ENCODE measurements around the gene TBCC. TPM values are rescaled to one million over a fixed set of nuclear protein-coding genes. Genes with fewer than 3 reads are reported as not detected.

Gene TBCC
- total RNA-seq, 4 donors from 2014 or later = 7.9 to 48.7 (median 14.6) TPM

DNA sequence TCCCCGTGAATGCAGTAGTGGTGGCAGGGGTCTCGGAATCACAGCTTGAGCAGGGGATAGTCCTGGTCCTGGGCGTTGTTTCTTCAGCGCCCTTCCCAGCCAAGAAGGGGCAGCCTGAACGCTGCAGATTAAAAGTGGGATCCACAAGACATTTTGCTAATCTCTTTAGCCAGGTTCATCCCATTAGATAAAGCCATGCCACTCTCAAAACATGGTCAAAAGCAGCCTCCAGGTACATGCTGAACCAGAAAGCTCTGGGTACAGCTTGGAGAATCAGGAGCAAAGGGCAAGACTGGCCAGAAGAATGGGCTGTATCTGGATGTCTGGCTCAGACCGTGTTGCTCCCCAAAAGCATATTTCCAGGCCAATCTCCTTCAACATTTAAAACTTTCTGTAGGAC lies 23.4 kb downstream of the TBCC start, which contains the start of gene PRPH2:
Gene PRPH2, minus strand, starts transcription at position 101 of the 400 bp plus-strand sequence. CDS start 263 bp downstream, outside the sequence.
- Histone ChIP-seq H3K27me3 (no peaks in the 10 kb centered on the region), H3K4me3 (no peak within 1 kb of the TSS), H3K36me3 (no peaks in the 10 kb centered on the region), H3K27ac (no peak within 1 kb of the TSS), H3K4me1 (no peaks in the 10 kb centered on the region), H3K9me3 (no peaks in the 10 kb centered on the region)
- TF ChIP-seq POLR2A (IDR thresholded peaks at IDR 0.05) = no peak
- TF ChIP-seq, protein P1, sequence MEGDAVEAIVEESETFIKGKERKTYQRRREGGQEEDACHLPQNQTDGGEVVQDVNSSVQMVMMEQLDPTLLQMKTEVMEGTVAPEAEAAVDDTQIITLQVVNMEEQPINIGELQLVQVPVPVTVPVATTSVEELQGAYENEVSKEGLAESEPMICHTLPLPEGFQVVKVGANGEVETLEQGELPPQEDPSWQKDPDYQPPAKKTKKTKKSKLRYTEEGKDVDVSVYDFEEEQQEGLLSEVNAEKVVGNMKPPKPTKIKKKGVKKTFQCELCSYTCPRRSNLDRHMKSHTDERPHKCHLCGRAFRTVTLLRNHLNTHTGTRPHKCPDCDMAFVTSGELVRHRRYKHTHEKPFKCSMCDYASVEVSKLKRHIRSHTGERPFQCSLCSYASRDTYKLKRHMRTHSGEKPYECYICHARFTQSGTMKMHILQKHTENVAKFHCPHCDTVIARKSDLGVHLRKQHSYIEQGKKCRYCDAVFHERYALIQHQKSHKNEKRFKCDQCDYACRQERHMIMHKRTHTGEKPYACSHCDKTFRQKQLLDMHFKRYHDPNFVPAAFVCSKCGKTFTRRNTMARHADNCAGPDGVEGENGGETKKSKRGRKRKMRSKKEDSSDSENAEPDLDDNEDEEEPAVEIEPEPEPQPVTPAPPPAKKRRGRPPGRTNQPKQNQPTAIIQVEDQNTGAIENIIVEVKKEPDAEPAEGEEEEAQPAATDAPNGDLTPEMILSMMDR (IDR thresholded peaks at IDR 0.05) = no peak
- intact Hi-C loops (cut with DNase I; ENCODE audit: low total_unique reads) = no loop called here
- DNase-seq = no peak

DNA sequence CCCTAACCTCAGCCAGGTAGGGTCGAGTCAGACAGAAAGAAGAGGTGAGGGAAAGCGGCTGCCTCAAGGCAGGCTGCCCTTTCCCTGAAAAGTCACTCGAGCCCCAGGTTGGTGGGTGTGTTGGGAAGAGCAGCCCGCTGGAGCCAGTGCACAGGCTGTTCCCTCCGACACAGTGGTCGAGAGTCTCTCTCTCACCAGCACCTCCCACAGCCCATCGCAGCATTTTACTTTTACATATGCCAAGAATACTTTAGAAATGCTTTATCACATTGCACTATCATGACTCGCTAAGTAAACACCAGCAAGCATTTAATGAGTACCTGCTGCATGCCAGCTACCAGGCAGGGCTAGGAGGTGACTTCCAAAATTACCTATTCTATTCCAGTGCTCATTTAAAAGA lies 25.2 kb downstream of the TBCC start:
- TF ChIP-seq, protein P1 (IDR thresholded peaks at IDR 0.05) = no peak
- TF ChIP-seq POLR2A (IDR thresholded peaks at IDR 0.05) = no peak
- intact Hi-C loops (cut with DNase I; ENCODE audit: low total_unique reads) = no loop called here
- Histone ChIP-seq H3K27me3 (no peaks in the 10 kb centered on the region), H3K27ac (no peak overlapping the region), H3K9me3 (no peaks in the 10 kb centered on the region), H3K4me1 (no peaks in the 10 kb centered on the region), H3K36me3 (no peaks in the 10 kb centered on the region), H3K4me3 (no peak overlapping the region)
- no peak for DNase-seq

DNA sequence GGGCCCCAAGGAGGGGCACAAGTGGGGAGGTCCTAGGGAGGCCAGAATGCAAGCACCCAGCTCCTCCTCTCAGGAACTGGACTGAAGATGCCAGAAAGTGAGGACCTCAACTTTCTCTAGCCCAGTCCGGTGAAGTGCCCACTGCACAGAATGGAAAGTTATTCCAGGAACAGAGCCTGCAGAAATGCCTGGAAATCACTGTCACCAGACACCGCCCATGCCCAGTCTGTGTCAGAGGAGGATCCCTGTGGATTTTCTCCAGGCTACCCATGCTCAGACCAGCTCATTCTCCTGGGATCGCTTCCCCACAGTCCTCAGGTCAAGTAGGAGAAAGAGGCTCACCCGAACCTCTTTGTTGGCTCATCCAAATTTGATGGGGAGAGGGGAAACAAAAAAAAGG lies 30.0 kb downstream of the TBCC start:
- Histone ChIP-seq H3K27me3 (no peaks in the 10 kb centered on the region), H3K36me3 (no peaks in the 10 kb centered on the region), H3K9me3 (no peaks in the 10 kb centered on the region), H3K4me1 (no peaks in the 10 kb centered on the region), H3K4me3 (no peak overlapping the region), H3K27ac (no peak overlapping the region)
- DNase-seq = no peak
- intact Hi-C loops (cut with DNase I; ENCODE audit: low total_unique reads) = no loop called here
- no peak for TF ChIP-seq POLR2A (IDR thresholded peaks at IDR 0.05)
- TF ChIP-seq, protein P1 (IDR thresholded peaks at IDR 0.05) = no peak

DNA sequence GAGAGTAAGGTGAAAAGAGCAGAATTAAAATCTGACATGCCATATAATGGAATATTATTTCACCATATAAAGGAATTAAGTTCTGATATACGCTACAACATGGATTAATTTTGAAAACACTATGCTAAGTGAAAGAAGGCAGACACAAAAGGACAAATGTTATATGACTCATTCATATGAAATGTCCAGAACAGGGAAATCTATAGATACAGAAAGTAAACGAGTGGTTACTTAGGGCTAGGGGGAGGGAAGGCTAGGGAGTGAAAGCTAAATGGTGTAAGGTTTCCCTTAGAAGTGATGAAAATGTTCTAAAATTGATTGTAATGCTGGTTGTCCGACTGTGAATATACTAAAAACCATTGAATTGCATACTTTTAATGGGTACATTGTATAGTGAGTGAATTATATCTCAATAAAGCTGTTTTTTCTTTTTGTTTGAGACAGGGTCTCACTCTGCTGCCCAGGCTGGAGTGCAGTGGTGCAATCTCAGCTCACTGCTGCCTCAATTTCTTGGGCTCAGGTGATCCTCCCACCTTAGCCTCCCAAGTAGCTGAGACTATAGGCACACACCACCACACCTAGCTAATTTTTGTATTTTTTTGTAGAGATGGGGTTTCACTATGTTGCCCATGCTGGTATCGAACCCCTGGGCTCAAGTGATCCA lies 31.7 kb downstream of the TBCC start:
- intact Hi-C loops (cut with DNase I; ENCODE audit: low total_unique reads) = no loop called here
- TF ChIP-seq POLR2A (IDR thresholded peaks at IDR 0.05) = no peak
- TF ChIP-seq, protein P1 (IDR thresholded peaks at IDR 0.05) = no peak
- DNase-seq = no peak

DNA sequence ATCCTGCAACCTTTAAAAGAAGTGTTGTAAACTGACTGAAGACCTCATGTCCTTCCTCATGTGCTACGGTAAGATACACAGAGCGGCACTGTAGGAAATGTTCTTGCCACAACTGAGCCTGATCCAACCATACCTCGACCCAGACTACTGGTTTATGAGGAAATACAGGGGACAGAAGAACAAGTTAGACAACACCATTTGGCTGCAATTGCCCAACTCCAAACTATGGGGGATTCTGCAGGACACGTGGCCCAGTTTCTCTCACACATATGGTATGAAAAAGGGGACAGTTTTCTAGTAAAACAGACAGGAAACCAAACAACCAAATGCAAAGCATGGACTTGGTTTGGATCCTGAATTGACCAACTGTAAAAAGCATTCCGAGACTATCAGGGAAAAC lies 34.0 kb downstream of the TBCC start:
- DNase-seq = no peak
- TF ChIP-seq POLR2A (IDR thresholded peaks at IDR 0.05) = no peak
- TF ChIP-seq, protein P1 (IDR thresholded peaks at IDR 0.05) = no peak
- H3K27ac ChIP-seq = no peak overlapping the region

More for the DNA sequence above, 31.7 kb downstream of the TBCC start:
- no peak overlapping the region for H3K27ac ChIP-seq
- no peaks in the 10 kb centered on the region for H3K4me1 ChIP-seq
- H3K9me3 ChIP-seq = no peaks in the 10 kb centered on the region
- H3K4me3 ChIP-seq = no peak overlapping the region
- no peaks in the 10 kb centered on the region for H3K36me3 ChIP-seq
- no peaks in the 10 kb centered on the region for H3K27me3 ChIP-seq

More for the DNA sequence above, 34.0 kb downstream of the TBCC start:
- Histone ChIP-seq H3K4me3 (no peak overlapping the region), H3K36me3 (no peaks in the 10 kb centered on the region), H3K9me3 (no peaks in the 10 kb centered on the region), H3K27me3 (no peaks in the 10 kb centered on the region), H3K4me1 (no peaks in the 10 kb centered on the region)
- intact Hi-C loops (cut with DNase I; ENCODE audit: low total_unique reads) = no loop called here

All from uterus (tissue), 4 donors.